Neuron (in vitro differentiated cells): ENCODE data around the gene TRPM2.

Source experiments
- H2AFZ ChIP-seq: one replicate; pipeline ENCODE4 v1.6.1; 2013; ENCODE audit warnings: low read depth, mild to moderate bottlenecking, inconsistent platforms, low read length, moderate library complexity
- H3K27me3 ChIP-seq: one replicate; pipeline ENCODE4 v1.6.1; 2013; ENCODE audit warnings: low read length; ENCODE audit not compliant: insufficient read depth
- H3K36me3 ChIP-seq: one replicate; pipeline ENCODE4 v1.6.1; 2013; ENCODE audit warnings: low read length; ENCODE audit not compliant: insufficient read depth
- H3K4me1 ChIP-seq: one replicate; pipeline ENCODE4 v1.6.1; 2013; ENCODE audit warnings: low read length; ENCODE audit not compliant: insufficient read depth
- H3K4me3 ChIP-seq: 2 replicates; pipeline ENCODE4 v1.5.1; 2013; ENCODE audit warnings: mild to moderate bottlenecking, low read length, moderate library complexity
- H3K9me3 ChIP-seq: one replicate; pipeline ENCODE4 v1.6.1; 2013; ENCODE audit warnings: low read length

Gene TRPM2

DNA sequence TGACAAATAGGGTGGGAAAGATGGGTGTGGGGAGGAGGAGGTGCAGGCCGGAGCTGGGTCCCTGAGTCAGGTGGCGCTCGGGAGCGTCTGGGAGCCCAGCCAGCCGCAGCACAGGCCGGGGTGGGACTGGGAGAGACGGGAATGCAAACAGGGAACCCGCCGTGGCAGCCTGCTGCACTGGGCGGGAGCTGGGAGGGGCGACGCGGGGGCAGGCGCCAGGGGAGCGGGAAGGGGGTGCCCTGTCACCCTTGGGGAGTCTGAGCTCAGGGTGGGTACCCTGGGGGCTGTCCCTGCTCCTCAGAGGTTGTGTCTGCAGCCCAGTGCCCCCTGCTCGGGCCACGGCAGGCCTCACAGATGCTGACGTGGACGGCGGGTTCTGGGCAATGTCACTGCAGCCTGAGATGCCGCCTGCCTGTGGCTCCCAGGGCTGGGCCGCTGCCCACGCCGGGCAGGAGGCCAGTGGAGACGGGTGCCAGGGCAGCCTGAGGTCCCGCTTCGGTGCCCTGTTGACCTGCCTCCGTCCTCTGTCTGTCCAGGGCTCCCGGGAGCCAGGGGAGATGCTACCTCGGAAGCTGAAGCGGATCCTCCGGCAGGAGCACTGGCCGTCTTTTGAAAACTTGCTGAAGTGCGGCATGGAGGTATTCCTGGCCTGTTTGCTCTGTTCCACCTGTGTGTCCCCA is 85.2 kb downstream of the TRPM2 start:
- no peaks in the 10 kb centered on the region for H3K36me3 ChIP-seq
- H3K27me3 ChIP-seq = peaks cover 11% of the 10 kb centered on the region
- no peak overlapping the region for H3K4me3 ChIP-seq
- no peaks in the 10 kb centered on the region for H3K9me3 ChIP-seq
- no peak overlapping the region for H2AFZ ChIP-seq
- H3K4me1 ChIP-seq = no peaks in the 10 kb centered on the region

DNA sequence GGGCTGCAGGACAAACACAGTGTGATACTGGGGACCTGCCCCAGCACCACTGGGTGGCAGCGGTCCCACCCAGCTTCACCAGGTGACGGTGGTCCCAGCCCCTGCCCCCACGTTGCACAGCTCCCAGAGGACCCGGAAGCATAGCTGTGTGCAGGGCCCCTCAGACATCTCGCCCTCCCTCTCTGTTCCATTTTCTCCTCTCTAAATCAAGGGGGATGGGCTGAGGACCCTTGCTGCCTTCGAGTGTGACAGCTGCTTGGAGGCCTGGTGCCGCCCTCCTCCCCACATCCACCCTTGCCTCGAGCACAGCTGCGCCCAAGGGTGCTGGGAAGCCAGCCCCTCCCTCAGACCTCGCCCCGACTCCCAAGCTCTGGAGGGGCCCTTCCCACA is 85.8 kb downstream of the TRPM2 start:
- Histone ChIP-seq H3K27me3 (peaks cover 11% of the 10 kb centered on the region), H3K36me3 (no peaks in the 10 kb centered on the region), H2AFZ (no peak overlapping the region), H3K4me3 (no peak overlapping the region), H3K4me1 (no peaks in the 10 kb centered on the region), H3K9me3 (no peaks in the 10 kb centered on the region)

DNA sequence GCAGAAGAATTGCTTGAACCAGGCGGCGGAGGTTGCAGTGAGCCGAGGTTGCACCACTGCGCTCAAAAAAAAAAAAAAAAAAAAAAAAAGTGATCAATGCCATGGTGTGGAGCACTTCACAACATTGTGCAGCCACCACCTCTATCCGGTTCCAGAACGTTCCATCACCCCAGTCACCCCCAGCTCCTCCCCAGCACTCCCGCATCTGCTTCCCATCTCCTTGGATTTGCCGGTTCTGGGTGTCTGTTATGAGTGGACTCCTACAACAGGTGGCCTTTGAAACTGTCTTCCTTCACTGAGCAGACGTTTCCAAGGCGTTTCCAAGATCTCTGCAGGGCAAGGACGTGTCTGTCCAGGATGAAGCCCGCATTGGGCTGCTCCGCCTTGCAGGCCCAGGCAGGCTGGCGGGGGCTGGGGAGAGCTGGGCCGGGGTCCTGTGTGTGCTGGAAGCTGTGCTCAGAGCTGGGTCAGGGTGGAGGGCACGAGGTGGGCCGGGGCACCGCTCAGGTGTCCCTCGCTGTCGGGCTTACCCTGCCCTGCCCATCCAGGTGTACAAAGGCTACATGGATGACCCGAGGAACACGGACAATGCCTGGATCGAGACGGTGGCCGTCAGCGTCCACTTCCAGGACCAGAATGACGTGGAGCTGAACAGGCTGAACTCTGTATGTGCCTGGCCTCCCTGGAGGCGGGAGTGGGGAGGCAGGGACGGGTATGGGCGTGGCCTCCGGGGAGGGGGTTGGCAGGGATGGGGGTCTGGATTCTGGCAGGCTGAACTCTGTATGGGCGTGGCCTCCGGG is 87.0 kb downstream of the TRPM2 start:
- Histone ChIP-seq H3K27me3 (peaks cover 11% of the 10 kb centered on the region), H2AFZ (no peak overlapping the region), H3K9me3 (no peaks in the 10 kb centered on the region), H3K4me3 (no peak overlapping the region), H3K4me1 (no peaks in the 10 kb centered on the region), H3K36me3 (no peaks in the 10 kb centered on the region)

DNA sequence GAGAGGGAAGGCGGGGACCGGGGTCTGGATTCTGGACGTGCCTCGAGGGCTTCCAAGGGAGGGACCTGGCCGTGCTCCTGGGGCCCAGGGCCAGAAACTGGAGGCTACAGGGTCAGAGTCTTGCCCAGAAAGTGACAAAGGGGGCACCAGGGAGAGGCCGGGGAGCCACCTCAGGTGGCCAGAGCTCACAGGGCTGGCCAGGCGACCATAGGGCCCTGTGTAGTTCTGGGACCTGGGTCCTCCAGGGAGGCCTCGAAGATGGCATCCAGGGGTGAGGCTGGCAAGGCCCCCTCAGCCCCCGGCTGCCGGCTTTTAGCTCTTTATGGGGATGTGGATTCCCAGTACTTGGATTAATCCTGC is 87.6 kb downstream of the TRPM2 start:
- Histone ChIP-seq H3K4me3 (no peak overlapping the region), H3K27me3 (peaks cover 11% of the 10 kb centered on the region), H2AFZ (no peak overlapping the region), H3K36me3 (no peaks in the 10 kb centered on the region), H3K4me1 (no peaks in the 10 kb centered on the region), H3K9me3 (no peaks in the 10 kb centered on the region)

DNA sequence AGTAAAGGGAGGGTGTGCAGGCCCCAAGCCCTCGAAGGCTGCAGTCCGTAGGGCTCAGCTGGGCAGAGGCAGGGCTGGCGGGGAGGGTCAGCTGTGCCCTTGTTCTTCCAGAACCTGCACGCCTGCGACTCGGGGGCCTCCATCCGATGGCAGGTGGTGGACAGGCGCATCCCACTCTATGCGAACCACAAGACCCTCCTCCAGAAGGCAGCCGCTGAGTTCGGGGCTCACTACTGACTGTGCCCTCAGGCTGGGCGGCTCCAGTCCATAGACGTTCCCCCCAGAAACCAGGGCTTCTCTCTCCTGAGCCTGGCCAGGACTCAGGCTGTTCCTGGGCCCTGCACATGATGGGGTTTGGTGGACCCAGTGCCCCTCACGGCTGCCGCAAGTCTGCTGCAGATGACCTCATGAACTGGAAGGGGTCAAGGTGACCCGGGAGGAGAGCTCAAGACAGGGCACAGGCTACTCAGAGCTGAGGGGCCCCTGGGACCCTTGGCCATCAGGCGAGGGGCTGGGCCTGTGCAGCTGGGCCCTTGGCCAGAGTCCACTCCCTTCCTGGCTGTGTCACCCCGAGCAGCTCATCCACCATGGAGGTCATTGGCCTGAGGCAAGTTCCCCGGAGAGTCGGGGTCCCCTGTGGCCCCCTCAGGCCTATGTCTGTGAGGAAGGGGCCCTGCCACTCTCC is 88.3 kb downstream of the TRPM2 start:
- no peak overlapping the region for H3K4me3 ChIP-seq
- H3K9me3 ChIP-seq = no peaks in the 10 kb centered on the region
- H2AFZ ChIP-seq = no peak overlapping the region
- H3K4me1 ChIP-seq = no peaks in the 10 kb centered on the region
- peaks cover 11% of the 10 kb centered on the region for H3K27me3 ChIP-seq
- H3K36me3 ChIP-seq = no peaks in the 10 kb centered on the region

DNA sequence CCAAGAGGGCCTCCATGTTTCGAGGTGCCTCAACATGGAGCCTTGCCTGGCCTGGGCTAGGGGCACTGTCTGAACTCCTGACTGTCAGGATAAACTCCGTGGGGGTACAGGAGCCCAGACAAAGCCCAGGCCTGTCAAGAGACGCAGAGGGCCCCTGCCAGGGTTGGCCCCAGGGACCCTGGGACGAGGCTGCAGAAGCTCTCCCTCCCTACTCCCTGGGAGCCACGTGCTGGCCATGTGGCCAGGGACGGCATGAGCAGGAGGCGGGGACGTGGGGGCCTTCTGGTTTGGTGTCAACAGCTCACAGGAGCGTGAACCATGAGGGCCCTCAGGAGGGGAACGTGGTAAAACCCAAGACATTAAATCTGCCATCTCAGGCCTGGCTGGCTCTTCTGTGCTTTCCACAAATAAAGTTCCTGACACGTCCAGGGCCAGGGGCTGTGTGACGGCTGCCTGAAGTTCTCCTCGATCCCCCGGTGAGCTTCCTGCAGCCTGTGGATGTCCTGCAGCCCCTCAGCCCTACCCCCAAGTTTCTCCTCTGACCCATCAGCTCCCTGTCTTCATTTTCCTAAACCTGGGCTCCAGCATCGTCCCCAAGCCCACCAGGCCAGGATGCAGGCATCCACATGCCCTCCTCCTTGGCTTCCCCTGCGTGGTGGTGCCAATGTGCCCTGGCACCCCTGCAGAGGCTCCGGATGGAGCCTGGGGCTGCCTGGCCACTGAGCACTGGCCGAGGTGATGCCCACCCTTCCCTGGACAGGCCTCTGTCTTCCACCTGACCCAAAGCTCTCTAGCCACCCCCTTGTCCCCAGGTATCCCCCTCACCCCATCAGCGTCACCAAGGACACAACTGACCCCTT is 89.1 kb downstream of the TRPM2 start:
- no peaks in the 10 kb centered on the region for H3K9me3 ChIP-seq
- H2AFZ ChIP-seq = no peak overlapping the region
- peaks cover 11% of the 10 kb centered on the region for H3K27me3 ChIP-seq
- no peaks in the 10 kb centered on the region for H3K4me1 ChIP-seq
- no peak overlapping the region for H3K4me3 ChIP-seq
- no peaks in the 10 kb centered on the region for H3K36me3 ChIP-seq

DNA sequence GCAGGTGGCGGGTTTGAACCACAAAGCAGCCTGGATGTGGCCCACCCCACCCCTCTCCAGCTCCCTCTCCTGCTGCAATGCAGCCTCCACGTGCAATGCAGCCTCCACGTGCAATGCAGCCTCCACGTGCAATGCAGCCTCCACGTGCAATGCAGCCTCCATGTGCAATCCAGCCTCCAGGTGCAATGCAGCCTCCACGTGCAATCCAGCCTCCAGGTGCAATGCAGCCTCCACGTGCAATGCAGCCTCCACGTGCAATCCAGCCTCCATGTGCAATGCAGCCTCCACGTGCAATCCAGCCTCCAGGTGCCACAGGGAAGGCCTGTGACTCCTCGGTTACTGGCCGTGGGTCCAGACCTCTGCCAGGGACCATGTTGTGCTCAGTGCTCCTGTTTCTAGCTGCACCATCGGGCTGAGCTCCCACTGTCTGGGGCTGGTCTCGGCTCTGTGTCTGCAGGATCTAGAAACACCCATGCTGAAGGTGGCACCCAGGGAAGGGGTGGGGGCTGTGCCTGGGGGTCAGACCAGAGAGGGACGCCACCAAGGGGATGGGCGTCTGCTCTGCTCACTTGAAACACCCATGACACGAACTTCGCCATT is 90.0 kb downstream of the TRPM2 start:
- H3K9me3 ChIP-seq = no peaks in the 10 kb centered on the region
- H3K4me3 ChIP-seq = no peak overlapping the region
- no peak overlapping the region for H2AFZ ChIP-seq
- H3K4me1 ChIP-seq = no peaks in the 10 kb centered on the region
- H3K36me3 ChIP-seq = no peaks in the 10 kb centered on the region
- H3K27me3 ChIP-seq = peaks cover 10% of the 10 kb centered on the region

DNA sequence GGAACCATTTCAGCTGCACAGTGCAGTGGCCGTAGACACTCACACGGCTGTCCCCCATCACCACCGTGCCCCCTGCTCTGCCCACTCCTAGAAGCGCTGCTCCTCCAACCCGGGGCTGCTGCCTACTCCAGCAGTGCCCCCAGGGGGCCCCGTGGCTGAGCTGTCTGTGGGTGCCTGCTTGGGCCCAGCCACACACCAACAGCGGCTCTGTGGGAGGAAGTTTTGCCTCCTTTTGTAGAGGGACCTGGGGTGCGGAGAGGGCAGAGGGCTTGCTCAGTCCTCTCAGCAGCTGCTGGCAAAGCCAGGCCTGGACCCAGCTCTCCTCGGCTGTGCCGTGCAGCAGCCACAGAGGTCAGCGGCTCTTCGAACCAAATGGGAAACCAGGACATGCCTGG is 90.5 kb downstream of the TRPM2 start:
- Histone ChIP-seq H3K36me3 (no peaks in the 10 kb centered on the region), H3K9me3 (no peaks in the 10 kb centered on the region), H3K4me1 (peaks cover 3% of the 10 kb centered on the region), H3K4me3 (no peak overlapping the region), H2AFZ (no peak overlapping the region), H3K27me3 (peaks cover 8% of the 10 kb centered on the region)

DNA sequence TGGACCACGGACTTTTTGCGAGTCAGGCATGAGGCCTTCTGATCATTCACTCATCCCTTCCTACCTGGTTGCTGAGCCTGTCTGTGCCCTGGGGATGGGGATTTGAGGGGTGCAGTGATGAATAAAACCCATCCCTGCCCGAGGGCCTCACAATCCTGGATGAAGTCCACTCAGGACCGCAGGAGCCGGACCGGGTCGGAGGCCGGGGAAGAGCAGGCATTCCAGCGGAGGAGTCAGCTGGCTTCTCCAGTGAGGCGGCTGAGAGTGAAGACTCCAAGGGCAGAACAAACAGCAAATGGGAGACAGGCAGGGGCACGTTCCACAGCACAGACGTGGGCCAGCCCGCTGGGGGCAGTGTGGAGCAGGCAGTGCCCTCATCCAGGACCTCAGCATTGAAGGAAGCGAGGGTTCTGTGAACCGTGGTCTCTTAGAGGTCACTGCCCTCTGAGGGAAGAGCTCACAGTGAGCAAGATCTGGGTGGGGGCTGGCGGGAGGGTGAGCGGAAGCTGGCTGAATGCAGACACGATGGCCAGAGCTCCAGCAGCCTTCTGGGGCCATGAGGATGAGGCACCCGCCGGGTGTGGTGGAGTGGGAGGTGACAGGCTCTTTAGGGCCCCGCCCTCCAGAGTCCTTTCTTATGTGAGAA is 91.0 kb downstream of the TRPM2 start:
- no peaks in the 10 kb centered on the region for H3K9me3 ChIP-seq
- peaks cover 5% of the 10 kb centered on the region for H3K4me1 ChIP-seq
- peaks cover 5% of the 10 kb centered on the region for H3K27me3 ChIP-seq
- H3K36me3 ChIP-seq = no peaks in the 10 kb centered on the region
- no peak overlapping the region for H2AFZ ChIP-seq
- no peak overlapping the region for H3K4me3 ChIP-seq

DNA sequence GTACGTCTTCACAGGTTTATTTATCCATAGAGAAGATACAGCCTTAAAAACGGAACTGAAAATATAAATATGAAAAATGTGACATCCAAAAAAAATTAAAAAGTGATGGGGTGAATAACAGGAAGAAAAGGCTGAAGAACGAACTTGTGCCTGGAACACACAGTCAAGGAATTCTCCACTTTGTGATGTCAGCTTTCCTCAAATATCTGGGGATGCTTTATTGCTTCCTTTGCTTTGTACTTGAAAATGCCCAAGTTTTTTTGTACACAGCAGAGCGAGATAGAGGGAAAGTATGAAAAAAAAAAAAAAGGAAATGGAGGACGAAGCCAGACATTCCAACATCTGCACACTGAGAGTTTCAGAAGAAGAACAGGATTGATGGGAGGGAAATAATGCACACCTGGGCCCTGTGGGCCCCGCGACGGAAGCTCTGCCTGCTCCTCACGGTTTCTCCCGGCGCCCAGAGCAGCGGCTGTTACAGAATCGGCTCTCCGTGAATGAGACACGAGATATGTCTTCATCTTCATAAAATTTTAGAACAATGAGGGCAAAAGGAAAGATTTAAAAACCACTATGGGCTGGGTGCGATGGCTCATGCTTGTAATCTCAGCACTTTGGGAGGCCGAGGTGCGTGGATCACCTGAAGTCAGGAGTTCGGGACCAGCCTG is 91.9 kb downstream of the TRPM2 start:
- H3K4me1 ChIP-seq = peaks cover 5% of the 10 kb centered on the region
- H2AFZ ChIP-seq = no peak overlapping the region
- no peaks in the 10 kb centered on the region for H3K36me3 ChIP-seq
- no peaks in the 10 kb centered on the region for H3K9me3 ChIP-seq
- no peak overlapping the region for H3K4me3 ChIP-seq
- peaks cover 5% of the 10 kb centered on the region for H3K27me3 ChIP-seq

DNA sequence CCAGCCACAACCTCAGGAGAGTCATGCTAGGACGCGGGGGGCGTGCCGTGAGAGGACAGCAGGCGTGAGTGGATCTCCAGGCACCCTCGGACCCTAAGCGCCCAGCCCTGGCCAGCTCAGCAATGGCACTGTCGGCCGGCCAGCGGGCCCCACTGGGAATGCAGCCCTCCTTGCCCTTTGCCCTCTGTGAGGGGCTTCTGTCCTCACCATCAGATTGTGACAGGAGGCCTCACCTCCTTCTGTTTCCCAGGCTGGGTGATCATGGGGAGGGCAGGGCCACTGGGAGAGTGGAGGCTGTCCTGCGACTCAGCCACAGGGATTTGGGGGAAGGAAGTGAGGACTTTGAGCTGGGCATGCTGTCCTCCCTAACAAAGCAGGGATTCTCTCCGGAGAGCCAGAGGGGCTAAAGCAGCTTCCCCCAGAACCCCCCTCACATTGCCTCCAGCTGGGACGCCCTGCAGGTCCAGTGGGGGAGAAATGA is 95.3 kb downstream of the TRPM2 start:
- no peak overlapping the region for H2AFZ ChIP-seq
- H3K4me3 ChIP-seq = no peak overlapping the region
- no peaks in the 10 kb centered on the region for H3K9me3 ChIP-seq
- peaks cover 5% of the 10 kb centered on the region for H3K4me1 ChIP-seq
- no peaks in the 10 kb centered on the region for H3K36me3 ChIP-seq
- peaks cover 5% of the 10 kb centered on the region for H3K27me3 ChIP-seq
